ENCODE results near the gene DSCAM.

The DSCAM gene

GRCh38 chr21:40706176-40706575 lies 140.8 kb downstream of the DSCAM start:
- H3K4me3 ChIP-seq (replicated peaks; ENCODE audit: low read depth, low read length) = no peak overlapping the region
- DNase-seq (ENCODE audit: low read depth) = no peak
- TF ChIP-seq CTCF (IDR thresholded peaks at IDR 0.05; ENCODE audit: low read length, missing control alignments) = no peak

GRCh38 chr21:40704141-40704540 lies 142.8 kb downstream of the DSCAM start:
- H3K4me3 ChIP-seq (replicated peaks; ENCODE audit: low read depth, low read length) = no peak overlapping the region
- DNase-seq (ENCODE audit: low read depth) = no peak
- TF ChIP-seq CTCF (IDR thresholded peaks at IDR 0.05; ENCODE audit: low read length, missing control alignments) = no peak

- no peak for DNase-seq (ENCODE audit: low read depth)
- H3K4me3 ChIP-seq (replicated peaks; ENCODE audit: low read depth, low read length) = no peak overlapping the region
- no peak for TF ChIP-seq CTCF (IDR thresholded peaks at IDR 0.05; ENCODE audit: low read length, missing control alignments)
Observed at GRCh38 chr21:40699366-40699765, 147.6 kb downstream of the DSCAM start.

- no peak for TF ChIP-seq CTCF (IDR thresholded peaks at IDR 0.05; ENCODE audit: low read length, missing control alignments)
- no peak for DNase-seq (ENCODE audit: low read depth)
- H3K4me3 ChIP-seq (replicated peaks; ENCODE audit: low read depth, low read length) = no peak overlapping the region
Observed at GRCh38 chr21:40696246-40696645, 150.7 kb downstream of the DSCAM start.

- H3K4me3 ChIP-seq (replicated peaks; ENCODE audit: low read depth, low read length) = no peak overlapping the region
- no peak for DNase-seq (ENCODE audit: low read depth)
- TF ChIP-seq CTCF (IDR thresholded peaks at IDR 0.05; ENCODE audit: low read length, missing control alignments) = no peak
Observed at GRCh38 chr21:40689840-40690360, 157.1 kb downstream of the DSCAM start.

GRCh38 chr21:40689217-40689616 lies 157.7 kb downstream of the DSCAM start:
- no peak for TF ChIP-seq CTCF (IDR thresholded peaks at IDR 0.05; ENCODE audit: low read length, missing control alignments)
- H3K4me3 ChIP-seq (replicated peaks; ENCODE audit: low read depth, low read length) = no peak overlapping the region
- DNase-seq (ENCODE audit: low read depth) = no peak

- H3K4me3 ChIP-seq (replicated peaks; ENCODE audit: low read depth, low read length) = no peak overlapping the region
- no peak for DNase-seq (ENCODE audit: low read depth)
- TF ChIP-seq CTCF (IDR thresholded peaks at IDR 0.05; ENCODE audit: low read length, missing control alignments) = no peak
Observed at GRCh38 chr21:40688106-40688864, 158.7 kb downstream of the DSCAM start.
